Smooth muscle cell (in vitro differentiated cells): ENCODE data around the gene CAPG. TPM values are rescaled to one million over a fixed set of nuclear protein-coding genes. Genes with fewer than 3 reads are reported as not detected.
A peak's percentile ranks its signal among the peaks of the same experiment; 100 is the strongest.

ENCODE experiments used
- DNase-seq: peaks from one replicate; lab custom pipeline; 2025; ENCODE audit not compliant: unreplicated experiment; lab: John Stamatoyannopoulos, UW
- H2AFZ ChIP-seq: fragments of 200-600 bp; sonication (generic); 2 replicates; pipeline ENCODE4 v1.6.0; 2016; ENCODE audit warnings: antibody characterized with exemption, low read depth, mild to moderate bottlenecking
- H3F3A ChIP-seq: fragments of 200-600 bp; sonication (generic); 2 replicates; pipeline ENCODE4 v1.6.0; 2017; ENCODE audit warnings: antibody characterized with exemption, low read depth
- H3K27ac ChIP-seq: fragments of 200-600 bp; sonication (generic); 2 replicates; pipeline ENCODE4 v1.5.1; 2016; ENCODE audit warnings: low read depth, mild to moderate bottlenecking
- H3K27me3 ChIP-seq: fragments of 200-600 bp; sonication (generic); 2 replicates; pipeline ENCODE4 v1.6.1; 2016; ENCODE audit warnings: low read depth, mild to moderate bottlenecking
- H3K36me3 ChIP-seq: fragments of 200-600 bp; sonication (generic); 2 replicates; pipeline ENCODE4 v1.5.1; 2016; ENCODE audit warnings: low read depth
- H3K4me1 ChIP-seq: fragments of 200-600 bp; sonication (generic); 2 replicates; pipeline ENCODE4 v1.5.1; 2016; ENCODE audit warnings: low read depth
- H3K4me2 ChIP-seq: fragments of 200-600 bp; sonication (generic); 2 replicates; pipeline ENCODE4 v1.6.0; 2016; ENCODE audit warnings: mild to moderate bottlenecking
- H3K4me3 ChIP-seq: fragments of 200-600 bp; sonication (generic); 2 replicates; pipeline ENCODE4 v1.5.1; 2016; ENCODE audit warnings: mild to moderate bottlenecking
- H3K79me2 ChIP-seq: fragments of 200-600 bp; sonication (generic); 2 replicates; pipeline ENCODE4 v1.6.0; 2016; ENCODE audit warnings: low read depth, mild to moderate bottlenecking
- H3K9ac ChIP-seq: fragments of 200-600 bp; sonication (generic); 2 replicates; pipeline ENCODE4 v1.6.0; 2016; ENCODE audit warnings: low read depth
- H3K9me3 ChIP-seq: fragments of 200-600 bp; sonication (generic); replicated peaks from 2 replicates; pipeline ENCODE4 v1.5.1; 2016; ENCODE audit warnings: low read depth
- H4K20me1 ChIP-seq: fragments of 200-600 bp; sonication (generic); 2 replicates; pipeline ENCODE4 v1.6.0; 2016; ENCODE audit warnings: low read depth
- WGBS: methylation state at CpG from one replicate; pipeline ENCODE4 v1.1.7; 2016; ENCODE audit warnings: low lambda C conversion rate; 5-methylcytosine and 5-hydroxymethylcytosine counted together
- polyA plus RNA-seq: library from polyadenylated mRNA; unstranded; fragments of >200 nt; fragmentation: Nextera tagmentation; extraction: Ambion mirVana; gene quantifications from 2 replicates; pipeline ENCODE4 v1.2.1, GENCODE V29; 2016
- total RNA-seq: library from RNA; depleted of rRNA; stranded (reverse); fragments of >200 nt; gene quantifications from 2 replicates; pipeline ENCODE4 v1.2.3, GENCODE V29; 2014
- TF ChIP-seq, protein P1 (sequence below): fragments of 200-600 bp; sonication (generic); IDR thresholded peaks from 2 replicates; pipeline ENCODE4 v1.5.1; 2017; ENCODE audit warnings: borderline replicate concordance, mild to moderate bottlenecking, antibody characterized with exemption; ENCODE audit not compliant: insufficient read depth, poor library complexity, severe bottlenecking

The CAPG gene
- total and polyA plus RNA-seq, 2 experiments from 2014 or later, result 51.6 to 96.2 TPM

DNA sequence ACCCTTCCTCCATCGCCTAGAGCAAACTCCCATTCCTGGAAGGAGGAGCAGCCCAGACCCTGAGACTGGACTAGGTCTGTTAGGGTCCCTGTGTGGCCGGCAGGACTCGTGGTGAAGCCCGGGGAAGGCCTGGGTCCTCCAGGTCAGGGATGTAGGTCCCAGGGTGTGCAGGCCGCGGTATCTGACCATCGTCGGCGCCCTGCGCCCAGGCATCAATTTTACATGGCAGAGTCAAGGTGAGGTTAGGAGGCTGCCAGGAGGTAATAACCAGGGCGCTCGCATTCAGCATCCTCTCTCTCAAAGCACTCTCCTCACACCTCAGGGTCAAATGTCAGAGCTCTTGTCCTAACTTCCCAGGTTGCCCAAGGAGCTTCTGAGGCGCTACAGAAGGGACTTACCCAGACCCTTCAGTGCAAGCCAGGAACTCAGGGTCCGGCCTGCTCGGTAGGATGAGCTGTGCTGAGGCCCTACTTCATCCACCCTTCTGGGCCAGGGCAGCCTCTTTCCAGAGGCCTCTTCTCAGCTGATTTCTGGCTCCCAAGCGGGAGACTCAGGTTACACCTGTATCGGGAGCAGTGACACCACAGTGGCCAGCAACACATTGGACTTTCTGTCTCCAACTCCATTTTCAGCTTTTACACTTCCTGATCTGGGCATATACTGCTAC lies 9.0 kb upstream of the CAPG start:
- H3K27me3 ChIP-seq, result no peaks in the 10 kb centered on the region
- no peak for DNase-seq
- H3K4me2 ChIP-seq, result peak overlapping the region; percentile 89
- peaks cover 11% of the 10 kb centered on the region for H3K4me1 ChIP-seq
- peak overlapping the region; percentile 59 for H3K27ac ChIP-seq
- peak overlapping the region; percentile 80 for H2AFZ ChIP-seq
- peak overlapping the region; percentile 62 for H3K9ac ChIP-seq
- H3K36me3 ChIP-seq, result no peaks in the 10 kb centered on the region
- H3K9me3 ChIP-seq, result no peaks in the 10 kb centered on the region
- no peaks in the 10 kb centered on the region for H4K20me1 ChIP-seq
- H3K79me2 ChIP-seq, result no peaks in the 10 kb centered on the region
- H3K4me3 ChIP-seq, result peak overlapping the region; percentile 66
- WGBS, result 76% methylated on average over 17 of the region's 17 CpGs
- TF ChIP-seq, protein P1, sequence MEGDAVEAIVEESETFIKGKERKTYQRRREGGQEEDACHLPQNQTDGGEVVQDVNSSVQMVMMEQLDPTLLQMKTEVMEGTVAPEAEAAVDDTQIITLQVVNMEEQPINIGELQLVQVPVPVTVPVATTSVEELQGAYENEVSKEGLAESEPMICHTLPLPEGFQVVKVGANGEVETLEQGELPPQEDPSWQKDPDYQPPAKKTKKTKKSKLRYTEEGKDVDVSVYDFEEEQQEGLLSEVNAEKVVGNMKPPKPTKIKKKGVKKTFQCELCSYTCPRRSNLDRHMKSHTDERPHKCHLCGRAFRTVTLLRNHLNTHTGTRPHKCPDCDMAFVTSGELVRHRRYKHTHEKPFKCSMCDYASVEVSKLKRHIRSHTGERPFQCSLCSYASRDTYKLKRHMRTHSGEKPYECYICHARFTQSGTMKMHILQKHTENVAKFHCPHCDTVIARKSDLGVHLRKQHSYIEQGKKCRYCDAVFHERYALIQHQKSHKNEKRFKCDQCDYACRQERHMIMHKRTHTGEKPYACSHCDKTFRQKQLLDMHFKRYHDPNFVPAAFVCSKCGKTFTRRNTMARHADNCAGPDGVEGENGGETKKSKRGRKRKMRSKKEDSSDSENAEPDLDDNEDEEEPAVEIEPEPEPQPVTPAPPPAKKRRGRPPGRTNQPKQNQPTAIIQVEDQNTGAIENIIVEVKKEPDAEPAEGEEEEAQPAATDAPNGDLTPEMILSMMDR, result no peak
- H3F3A ChIP-seq, result peaks cover 3% of the 10 kb centered on the region

DNA sequence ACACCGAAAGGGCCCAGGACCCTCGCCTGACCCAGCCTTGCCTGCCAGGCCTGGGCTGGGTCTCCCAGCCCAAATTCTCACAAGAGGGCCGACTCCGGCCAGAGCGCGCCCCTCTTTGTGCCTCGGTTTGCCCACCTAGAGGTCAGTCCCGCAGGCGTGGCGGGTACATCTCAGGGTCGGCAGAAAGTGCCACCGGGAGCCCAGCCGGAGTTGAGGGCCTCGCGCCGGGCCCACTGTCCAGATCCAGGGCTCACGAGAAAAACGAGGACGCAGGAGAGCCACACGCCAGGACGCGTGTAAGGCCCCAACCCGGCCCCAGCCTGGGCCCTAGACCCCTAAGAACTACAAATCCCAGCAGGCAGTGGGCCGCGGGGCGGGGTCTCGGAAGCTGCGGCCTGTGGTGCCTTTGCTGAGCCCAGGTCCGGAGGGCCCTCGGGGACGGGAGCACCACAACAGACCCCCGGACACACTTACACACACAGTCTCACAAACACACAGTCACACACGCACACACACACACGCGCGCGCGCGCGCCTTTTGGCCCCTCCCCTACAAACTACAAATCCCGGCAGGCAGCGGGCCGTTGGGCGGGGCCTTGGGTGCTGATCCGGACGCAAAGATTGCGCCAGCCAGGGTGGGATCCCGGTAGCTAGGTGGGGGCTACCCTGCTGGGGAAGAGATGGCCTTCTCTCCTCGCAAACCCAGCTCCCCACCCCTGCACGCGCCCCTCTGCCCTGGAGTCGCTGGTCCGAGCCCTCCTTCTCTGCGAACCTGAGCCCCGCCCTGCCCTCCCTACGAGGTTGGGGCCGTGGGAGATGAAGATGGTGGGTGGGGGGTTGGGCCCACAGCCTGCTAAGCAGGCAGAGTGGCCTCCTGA lies 8.2 kb upstream of the CAPG start, which contains the start of gene SH2D6:
SH2D6 (plus strand) TSS at position 583 of the 877 bp plus-strand sequence. CDS start 10,752 bp downstream, outside the sequence.
- peak; percentile 51 for DNase-seq
- peak within 1 kb of the TSS; percentile 66 for H3K4me3 ChIP-seq
- TF ChIP-seq, protein P1, result no peak
- H3K79me2 ChIP-seq, result no peaks in the 10 kb centered on the region
- H3K4me1 ChIP-seq, result peaks cover 14% of the 10 kb centered on the region
- H3K27me3 ChIP-seq, result no peaks in the 10 kb centered on the region
- H3K4me2 ChIP-seq, result peak within 1 kb of the TSS; percentile 89
- no peaks in the 10 kb centered on the region for H3K9me3 ChIP-seq
- 19% methylated on average over 54 of the region's 57 CpGs for WGBS
- peak within 1 kb of the TSS; percentile 59 for H3K27ac ChIP-seq
- H3K36me3 ChIP-seq, result no peaks in the 10 kb centered on the region
- H4K20me1 ChIP-seq, result no peaks in the 10 kb centered on the region
- peak within 1 kb of the TSS; percentile 62 for H3K9ac ChIP-seq
- peak within 1 kb of the TSS; percentile 80 for H2AFZ ChIP-seq
- H3F3A ChIP-seq, result peaks cover 3% of the 10 kb centered on the region

DNA sequence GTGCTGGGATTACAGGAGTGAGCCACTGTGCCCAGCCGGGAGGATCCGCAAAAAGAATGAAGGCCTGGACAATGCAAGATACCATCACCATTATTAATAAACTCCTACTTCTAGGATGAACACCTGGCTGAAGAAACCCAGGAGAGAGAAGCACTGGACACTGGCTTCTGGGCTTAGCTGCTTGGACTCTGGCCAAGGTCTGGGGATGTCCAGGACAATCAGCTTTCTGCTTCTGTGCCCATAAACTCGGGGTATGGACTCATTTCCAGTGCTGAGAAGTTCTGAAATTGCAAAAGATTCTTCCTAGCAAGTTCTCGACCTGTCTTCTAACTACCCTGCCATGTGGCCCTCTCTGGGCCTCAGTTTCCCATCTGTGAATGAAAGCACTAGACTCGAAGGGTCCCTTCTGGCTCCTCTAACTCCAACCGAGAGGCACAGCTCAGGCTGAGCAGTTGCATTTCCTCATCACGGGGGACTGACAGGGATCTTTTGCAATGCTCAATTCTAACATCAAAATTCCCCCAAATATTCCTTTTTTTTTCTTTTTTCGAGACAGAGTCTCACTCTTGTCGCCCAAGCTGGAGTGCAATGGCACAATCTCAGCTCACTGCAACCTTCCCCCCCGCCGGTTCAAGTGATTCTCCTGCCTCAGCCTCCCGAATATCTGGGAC lies 5.9 kb upstream of the CAPG start:
- H3K9me3 ChIP-seq, result no peaks in the 10 kb centered on the region
- H4K20me1 ChIP-seq, result no peaks in the 10 kb centered on the region
- H3K27ac ChIP-seq, result no peak overlapping the region
- no peak overlapping the region for H3K9ac ChIP-seq
- H3K27me3 ChIP-seq, result no peaks in the 10 kb centered on the region
- no peaks in the 10 kb centered on the region for H3K36me3 ChIP-seq
- no peak overlapping the region for H2AFZ ChIP-seq
- TF ChIP-seq, protein P1, result no peak
- no peak overlapping the region for H3K4me3 ChIP-seq
- peaks cover 8% of the 10 kb centered on the region for H3F3A ChIP-seq
- 88% methylated on average over 12 of the region's 12 CpGs for WGBS
- no peak for DNase-seq
- no peak overlapping the region for H3K4me2 ChIP-seq
- peaks cover 14% of the 10 kb centered on the region for H3K4me1 ChIP-seq
- peaks cover 1% of the 10 kb centered on the region for H3K79me2 ChIP-seq
